Gastroesophageal sphincter (tissue), 4 donors: ENCODE results near the gene CD6. TPM values are rescaled to one million over a fixed set of nuclear protein-coding genes. Genes with fewer than 3 reads are reported as not detected.

Experiments
- ATAC-seq: fragments of 150-250 bp; one replicate; pipeline ENCODE4 v1.9.1; 2016; ENCODE audit warnings: mild to moderate bottlenecking, moderate library complexity
- H3K27ac ChIP-seq, 4 donors: fragments of 200-600 bp; sonication (generic) in 3 of 4; 1 replicate in 3 of 4; 2 replicates in 1 of 4; pipeline ENCODE4 v1.5.1; 2016 to 2019
- H3K27me3 ChIP-seq: fragments of 200-600 bp; sonication (generic); one replicate; pipeline ENCODE4 v1.5.1; 2019
- H3K36me3 ChIP-seq, 2 donors: fragments of 200-600 bp; sonication (generic); one replicate each; pipeline ENCODE4 v1.5.1; 2019; ENCODE audit warnings: control low read depth in 1 of 2
- H3K4me1 ChIP-seq, 3 donors: fragments of 200-600 bp; sonication (generic); 1 replicate in 2 of 3; 2 replicates in 1 of 3; pipeline ENCODE4 v1.5.1; 2016 to 2019; ENCODE audit warnings: control low read depth in 2 of 3
- H3K4me3 ChIP-seq, 2 donors: fragments of 200-600 bp; sonication (generic); one replicate each; pipeline ENCODE4 v1.5.1; 2019; ENCODE audit warnings: mild to moderate bottlenecking in 1 of 2, moderate library complexity in 1 of 2
- H3K9me3 ChIP-seq, 3 donors: fragments of 200-600 bp; sonication (generic); one replicate each; pipeline ENCODE4 v1.5.1; 2017 to 2019; ENCODE audit warnings: control low read depth in 2 of 3
- CTCF ChIP-seq, 4 experiments: fragments of 200-600 bp in 2 of 4; fragments of 450-650 bp in 2 of 4; sonication (generic) in 1 of 4; IDR thresholded peaks; one replicate each; pipeline ENCODE4 v1.5.1; 2017 to 2019; ENCODE audit warnings: antibody characterized with exemption in 4 of 4, mild to moderate bottlenecking in 2 of 4, moderate library complexity in 2 of 4
- EP300 ChIP-seq: sonication (generic); formaldehyde crosslinking; IDR thresholded peaks from one replicate; pipeline ENCODE4 v1.6.1; 2017; ENCODE audit warnings: antibody characterized with exemption, mild to moderate bottlenecking
- POLR2A ChIP-seq, 2 donors: fragments of 450-650 bp; IDR thresholded peaks; one replicate each; pipeline ENCODE4 v1.6.1; 2017; ENCODE audit warnings: antibody characterized with exemption in 2 of 2, mild to moderate bottlenecking in 2 of 2, moderate library complexity in 1 of 2
- POLR2AphosphoS5 ChIP-seq: sonication (generic); formaldehyde crosslinking; IDR thresholded peaks from one replicate; pipeline ENCODE4 v1.6.1; 2017; ENCODE audit warnings: antibody characterized with exemption
- WGBS, 2 donors: methylation state at CpG; one replicate each; pipeline ENCODE4 v1.1.5; 2018; ENCODE audit warnings: low coverage in 1 of 2; 5-methylcytosine and 5-hydroxymethylcytosine counted together
- total RNA-seq, 4 donors: library from RNA; depleted of rRNA; stranded (reverse); fragments of >200 nt; gene quantifications; one replicate each; pipeline ENCODE4 v1.1.0, GENCODE V29; 2016

The CD6 gene
- total RNA-seq, 4 donors from 2014 or later = 0.15 to 2.7 (median 0.35) TPM; not detected in 1

- Histone ChIP-seq H3K27me3 (peaks cover 10% of the 10 kb centered on the region), H3K9me3 (no peaks in the 10 kb centered on the region), H3K4me1 (no peaks in the 10 kb centered on the region), H3K27ac (no peak overlapping the region), H3K36me3 (peaks cover 0 to 39% of the 10 kb centered on the region in 2 donors), H3K4me3 (no peak overlapping the region)
- TF ChIP-seq EP300 (no peak), POLR2A (IDR thresholded peaks at IDR 0.05) (no peak), CTCF (IDR thresholded peaks at IDR 0.05) (no peak), POLR2AphosphoS5 (no peak)
- no peak for ATAC-seq
- 90% methylated on average over 2 of the region's 21 CpGs; no CpG with 5 or more reads in 1 of the 2 donors for WGBS, 2 donors
Measured at GRCh38 chr11:60934790-60935605, 36.5 kb upstream of the CD6 start.

- no peak for TF ChIP-seq POLR2A (IDR thresholded peaks at IDR 0.05)
- TF ChIP-seq CTCF (IDR thresholded peaks at IDR 0.05) = no peak
- no peak for TF ChIP-seq EP300
- TF ChIP-seq POLR2AphosphoS5 = no peak
- Histone ChIP-seq H3K27ac (no peak overlapping the region), H3K9me3 (no peaks in the 10 kb centered on the region), H3K4me3 (no peak overlapping the region), H3K4me1 (no peaks in the 10 kb centered on the region), H3K36me3 (peaks cover 0 to 47% of the 10 kb centered on the region in 2 donors), H3K27me3 (peaks cover 10% of the 10 kb centered on the region)
- 100% methylated on average over 2 of the region's 27 CpGs; no CpG with 5 or more reads in 1 of the 2 donors for WGBS, 2 donors
- ATAC-seq = no peak
Measured at GRCh38 chr11:60935676-60936442, 35.6 kb upstream of the CD6 start.

GRCh38 chr11:60936467-60937143 is 34.9 kb upstream of the CD6 start:
- 80% methylated on average over 1 of the region's 18 CpGs; no CpG with 5 or more reads in 1 of the 2 donors for WGBS, 2 donors
- no peak for TF ChIP-seq EP300
- no peaks in the 10 kb centered on the region for H3K4me1 ChIP-seq
- peaks cover 10% of the 10 kb centered on the region for H3K27me3 ChIP-seq
- no peak for ATAC-seq
- peak overlapping the region in 3 of 4 donors; percentile 32 to 51 (median 49) for H3K27ac ChIP-seq
- no peaks in the 10 kb centered on the region for H3K9me3 ChIP-seq
- H3K4me3 ChIP-seq = no peak overlapping the region
- H3K36me3 ChIP-seq = peaks cover 0 to 53% of the 10 kb centered on the region in 2 donors

GRCh38 chr11:60937144-60937527 is 34.3 kb upstream of the CD6 start:
- Histone ChIP-seq H3K27me3 (peaks cover 10% of the 10 kb centered on the region), H3K9me3 (no peaks in the 10 kb centered on the region), H3K36me3 (peaks cover 0 to 57% of the 10 kb centered on the region in 2 donors), H3K4me3 (no peak overlapping the region), H3K27ac (peak overlapping the region in 3 of 4 donors; percentile 32 to 51 (median 49)), H3K4me1 (no peaks in the 10 kb centered on the region)
- no peak for TF ChIP-seq POLR2A (IDR thresholded peaks at IDR 0.05)
- ATAC-seq = no peak
- WGBS, 2 donors = 44 to 70% methylated on average over 2 to 4 of the region's 12 CpGs

- H3K4me3 ChIP-seq = no peak overlapping the region
- 85% methylated on average over 1 of the region's 8 CpGs; no CpG with 5 or more reads in 1 of the 2 donors for WGBS, 2 donors
- peaks cover 0 to 63% of the 10 kb centered on the region in 2 donors for H3K36me3 ChIP-seq
- no peak for ATAC-seq
- peaks cover 10% of the 10 kb centered on the region for H3K27me3 ChIP-seq
- TF ChIP-seq EP300 (no peak), POLR2A (IDR thresholded peaks at IDR 0.05) (no peak), POLR2AphosphoS5 (no peak)
- peak overlapping the region in 2 of 4 donors; percentile 27 to 49 for H3K27ac ChIP-seq
- no peaks in the 10 kb centered on the region for H3K4me1 ChIP-seq
- H3K9me3 ChIP-seq = no peaks in the 10 kb centered on the region
Measured at GRCh38 chr11:60937811-60938210, 33.7 kb upstream of the CD6 start.

GRCh38 chr11:60938500-60938899 is 33.0 kb upstream of the CD6 start:
- Histone ChIP-seq H3K4me1 (no peaks in the 10 kb centered on the region), H3K27me3 (peaks cover 5% of the 10 kb centered on the region), H3K36me3 (peaks cover 0 to 70% of the 10 kb centered on the region in 2 donors), H3K27ac (no peak overlapping the region), H3K9me3 (no peaks in the 10 kb centered on the region), H3K4me3 (no peak overlapping the region)
- no peak for TF ChIP-seq EP300
- WGBS, 2 donors = 83 to 100% methylated on average over 1 to 8 of the region's 9 CpGs
- no peak for ATAC-seq
